IMR-90 (cell line): Measurements from ENCODE around the gene NCR2. TPM values are rescaled to one million over a fixed set of nuclear protein-coding genes. Genes with fewer than 3 reads are reported as not detected.

Experiments used
- ATAC-seq: fragments of 200-7000 bp; cut with Tn5 transposase; 2 replicates; pipeline ENCODE4 v1.9.1; 2020; ENCODE audit warnings: low read depth, mild to moderate bottlenecking, moderate library complexity
- BruUV-seq: library from RNA; stranded (reverse); fragments of 400-500 nt; replicated peaks from 2 replicates; lab custom pipeline; 2021; lab: Mats Ljungman, UMichigan
- CTCF ChIA-PET: fragments of 300-600 bp; formaldehyde crosslinking; extraction: SDS; loops from one replicate; lab custom pipeline; 2021; ENCODE audit warnings: antibody characterized with exemption; lab: Yijun Ruan, JAX
- POLR2A ChIA-PET: fragments of 300-600 bp; sonication (Branson Sonifier 250); formaldehyde crosslinking; loops from one replicate; lab custom pipeline; 2022; ENCODE audit warnings: antibody characterized with exemption; ENCODE audit not compliant: unreplicated experiment; lab: Charles Lee
- DNase-seq: peaks from one replicate; pipeline ENCODE4 v3.0.0; 2013
- H2AFZ ChIP-seq: replicated peaks from 2 replicates; pipeline ENCODE3; 2013; ENCODE audit warnings: low read length, mild to moderate bottlenecking; ENCODE audit not compliant: poor library complexity
- H2AK5ac ChIP-seq: 2 replicates; pipeline ENCODE4 v1.6.1; 2013; ENCODE audit warnings: low read depth, low read length, inconsistent platforms
- H2AK9ac ChIP-seq: replicated peaks from 2 replicates; pipeline ENCODE3; 2013; ENCODE audit warnings: mild to moderate bottlenecking, low read depth, low read length, moderate library complexity; ENCODE audit not compliant: poor library complexity
- H2BK120ac ChIP-seq: 2 replicates; pipeline ENCODE4 v1.6.1; 2013; ENCODE audit warnings: low read depth, low read length, inconsistent platforms
- H2BK15ac ChIP-seq: 3 replicates; pipeline ENCODE4 v1.6.1; 2013; ENCODE audit warnings: low read depth, low read length, inconsistent platforms
- H2BK20ac ChIP-seq: 2 replicates; pipeline ENCODE4 v1.6.1; 2013; ENCODE audit warnings: low read depth, mild to moderate bottlenecking, inconsistent platforms, low read length, moderate library complexity
- H2BK5ac ChIP-seq: 2 replicates; pipeline ENCODE4 v1.6.1; 2013; ENCODE audit warnings: mild to moderate bottlenecking, low read depth, low read length, inconsistent platforms; ENCODE audit not compliant: poor library complexity, severe bottlenecking
- H3K14ac ChIP-seq: replicated peaks from 2 replicates; pipeline ENCODE4 v1.6.1; 2013; ENCODE audit warnings: low read depth, low read length, inconsistent platforms
- H3K18ac ChIP-seq: 2 replicates; pipeline ENCODE4 v1.6.1; 2013; ENCODE audit warnings: low read depth, low read length, control low read depth
- H3K23ac ChIP-seq: 2 replicates; pipeline ENCODE4 v1.6.1; 2013; ENCODE audit warnings: low read depth, low read length, inconsistent platforms
- H3K27ac ChIP-seq: 2 replicates; pipeline ENCODE4 v1.5.1; 2013; ENCODE audit warnings: mild to moderate bottlenecking, control low read depth, low read length; ENCODE audit not compliant: insufficient read depth
- H3K27me3 ChIP-seq: 2 replicates; pipeline ENCODE4 v1.6.1; 2013; ENCODE audit warnings: low read length; ENCODE audit not compliant: control insufficient read depth, insufficient read depth
- H3K36me3 ChIP-seq: 2 replicates; pipeline ENCODE4 v1.6.1; 2013; ENCODE audit warnings: low read length, mixed read lengths; ENCODE audit not compliant: control insufficient read depth, insufficient read depth
- H3K4ac ChIP-seq: 2 replicates; pipeline ENCODE4 v1.6.1; 2013; ENCODE audit warnings: low read depth, low read length, inconsistent platforms
- H3K4me1 ChIP-seq: 2 replicates; pipeline ENCODE4 v1.6.1; 2013; ENCODE audit warnings: low read length, mixed read lengths; ENCODE audit not compliant: control insufficient read depth, insufficient read depth
- H3K4me2 ChIP-seq: 2 replicates; pipeline ENCODE4 v1.6.1; 2013; ENCODE audit warnings: low read depth, mild to moderate bottlenecking, control low read depth, low read length, moderate library complexity
- H3K4me3 ChIP-seq: 2 replicates; pipeline ENCODE4 v1.5.1; 2013; ENCODE audit warnings: low read depth, mild to moderate bottlenecking, control low read depth, low read length, moderate library complexity; ENCODE audit not compliant: insufficient read depth
- H3K56ac ChIP-seq: 2 replicates; pipeline ENCODE4 v1.6.1; 2013; ENCODE audit warnings: low read length, inconsistent platforms; ENCODE audit not compliant: insufficient read depth; ENCODE audit errors: extremely low read depth
- H3K79me1 ChIP-seq, 2 experiments: 2 replicates each; pipeline ENCODE4 v1.6.1; 2013; ENCODE audit warnings: low read length in 2 of 2, inconsistent platforms in 1 of 2, low read depth in 1 of 2
- H3K9ac ChIP-seq: 2 replicates; pipeline ENCODE4 v1.6.1; 2013; ENCODE audit warnings: low read depth, low read length, control low read depth
- H3K9me1 ChIP-seq: 2 replicates; pipeline ENCODE4 v1.6.1; 2013; ENCODE audit warnings: low read length, inconsistent platforms; ENCODE audit not compliant: insufficient read depth
- H3K9me3 ChIP-seq: 2 replicates; pipeline ENCODE4 v1.6.1; 2013; ENCODE audit warnings: low read length; ENCODE audit not compliant: control insufficient read depth, insufficient read depth
- H4K20me1 ChIP-seq: 2 replicates; pipeline ENCODE4 v1.6.1; 2013; ENCODE audit warnings: low read length, inconsistent platforms; ENCODE audit not compliant: insufficient read depth
- H4K5ac ChIP-seq: 2 replicates; pipeline ENCODE4 v1.6.1; 2013; ENCODE audit warnings: mild to moderate bottlenecking, low read depth, low read length, control low read depth
- H4K8ac ChIP-seq, 2 experiments: 2 replicates each; pipeline ENCODE4 v1.6.1; 2013; ENCODE audit warnings: low read depth in 2 of 2, low read length in 2 of 2, control low read depth in 1 of 2, inconsistent platforms in 1 of 2
- H4K91ac ChIP-seq: 2 replicates; pipeline ENCODE4 v1.6.1; 2013; ENCODE audit warnings: low read depth, low read length, inconsistent platforms; ENCODE audit not compliant: insufficient read depth
- BHLHE40 ChIP-seq: fragments of 150-350 bp; IDR thresholded peaks from 2 replicates; pipeline ENCODE4 v1.6.1; 2016; ENCODE audit warnings: mild to moderate bottlenecking, low read depth, low read length
- CEBPB ChIP-seq: IDR thresholded peaks from 2 replicates; pipeline ENCODE4 v1.6.1; 2012; ENCODE audit warnings: low read depth, low read length, improper control_type of control experiment
- CHD1 ChIP-seq: IDR thresholded peaks from 2 replicates; pipeline ENCODE4 v1.6.1; 2012; ENCODE audit warnings: low read depth, low read length, improper control_type of control experiment
- FOS ChIP-seq: fragments of 150-350 bp; IDR thresholded peaks from 2 replicates; pipeline ENCODE4 v1.6.1; 2016; ENCODE audit warnings: low read depth, low read length
- MAFK ChIP-seq: IDR thresholded peaks from 2 replicates; pipeline ENCODE4 v1.6.1; 2012; ENCODE audit warnings: low read depth, low read length, improper control_type of control experiment
- MAZ ChIP-seq: IDR thresholded peaks from 2 replicates; pipeline ENCODE4 v1.6.1; 2012; ENCODE audit warnings: low read depth, mild to moderate bottlenecking, low read length, improper control_type of control experiment, moderate library complexity, borderline replicate concordance
- MXI1 ChIP-seq: IDR thresholded peaks from 2 replicates; pipeline ENCODE4 v1.6.1; 2012; ENCODE audit warnings: low read depth, mild to moderate bottlenecking, low read length, moderate library complexity, borderline replicate concordance
- NFE2L2 ChIP-seq: fragments of 150-350 bp; IDR thresholded peaks from 2 replicates; pipeline ENCODE4 v1.6.1; 2016; ENCODE audit warnings: low read depth, mild to moderate bottlenecking, low read length
- POLR2A ChIP-seq: IDR thresholded peaks from 2 replicates; pipeline ENCODE4 v1.6.1; 2012; ENCODE audit warnings: mild to moderate bottlenecking, low read depth, low read length
- RAD21 ChIP-seq: IDR thresholded peaks from 2 replicates; pipeline ENCODE4 v1.6.1; 2012; ENCODE audit warnings: low read length, improper control_type of control experiment
- RCOR1 ChIP-seq: IDR thresholded peaks from 2 replicates; pipeline ENCODE4 v1.6.1; 2012; ENCODE audit warnings: mild to moderate bottlenecking, low read length, improper control_type of control experiment; ENCODE audit not compliant: insufficient replicate concordance
- RFX5 ChIP-seq: IDR thresholded peaks from 2 replicates; pipeline ENCODE4 v1.8.0; 2012; ENCODE audit warnings: low read depth, mild to moderate bottlenecking, low read length, moderate library complexity
- SMC3 ChIP-seq: fragments of 150-350 bp; IDR thresholded peaks from 2 replicates; pipeline ENCODE4 v1.6.1; 2016; ENCODE audit warnings: low read depth, mild to moderate bottlenecking, antibody characterized with exemption, low read length, moderate library complexity
- WGBS, 2 experiments: methylation state at CpG; one replicate each; pipeline versions ENCODE4 v1.1.5 to v1.1.7; 2013; ENCODE audit warnings: missing lambda C conversion rate in 2 of 2; ENCODE audit not compliant: insufficient read length in 1 of 2; ENCODE audit errors: extremely low coverage in 2 of 2; 5-methylcytosine and 5-hydroxymethylcytosine counted together
- dilution Hi-C: fragments of 300-500 bp; cut with HindIII; formaldehyde crosslinking; loops from one replicate; pipeline ENCODE4 v1.14.3; 2018; ENCODE audit warnings: low sequenced_read_pairs; ENCODE audit not compliant: unreplicated experiment
- in situ Hi-C: fragments of 300-500 bp; cut with MboI; formaldehyde crosslinking; loops from 3 replicates; pipeline ENCODE4 v1.14.3; 2019; ENCODE audit warnings: low sequenced_read_pairs, inconsistent platforms, mixed read lengths
- intact Hi-C: fragments of 100-400 bp; cut with micrococcal nuclease; formaldehyde crosslinking; loops from 2 replicates; pipeline ENCODE4 v1.10.0; 2022
- polyA plus RNA-seq, 3 experiments: library from polyadenylated mRNA; depleted of rRNA; stranded (reverse); fragments of >200 nt; gene quantifications; 2 replicates each; pipeline ENCODE4 v1.2.3, GENCODE V29; 2012; ENCODE audit warnings: low replicate concordance in 1 of 3
- total RNA-seq: library from RNA; depleted of rRNA; stranded (reverse); fragments of >200 nt; gene quantifications from 2 replicates; pipeline ENCODE4 v1.2.3, GENCODE V29; 2012
- TF ChIP-seq, protein P1 (sequence below): conservative IDR thresholded peaks from 2 replicates; pipeline ENCODE4 v1.5.1; 2012; ENCODE audit warnings: mild to moderate bottlenecking, low read depth, low read length, improper control_type of control experiment
- TF ChIP-seq, protein P2 (sequence below): fragments of 150-350 bp; IDR thresholded peaks from 2 replicates; pipeline ENCODE4 v1.6.1; 2016; ENCODE audit warnings: low read depth, mild to moderate bottlenecking, low read length, moderate library complexity, borderline replicate concordance
- TF ChIP-seq, protein P3 (sequence below): fragments of 150-350 bp; IDR thresholded peaks from 2 replicates; pipeline ENCODE4 v1.6.1; 2017; ENCODE audit warnings: mild to moderate bottlenecking, antibody characterized with exemption, low read length, low read depth

The NCR2 gene
- total and polyA plus RNA-seq, 2 of the 4 experiments (the other 2 are of a cell fraction): not detected

DNA sequence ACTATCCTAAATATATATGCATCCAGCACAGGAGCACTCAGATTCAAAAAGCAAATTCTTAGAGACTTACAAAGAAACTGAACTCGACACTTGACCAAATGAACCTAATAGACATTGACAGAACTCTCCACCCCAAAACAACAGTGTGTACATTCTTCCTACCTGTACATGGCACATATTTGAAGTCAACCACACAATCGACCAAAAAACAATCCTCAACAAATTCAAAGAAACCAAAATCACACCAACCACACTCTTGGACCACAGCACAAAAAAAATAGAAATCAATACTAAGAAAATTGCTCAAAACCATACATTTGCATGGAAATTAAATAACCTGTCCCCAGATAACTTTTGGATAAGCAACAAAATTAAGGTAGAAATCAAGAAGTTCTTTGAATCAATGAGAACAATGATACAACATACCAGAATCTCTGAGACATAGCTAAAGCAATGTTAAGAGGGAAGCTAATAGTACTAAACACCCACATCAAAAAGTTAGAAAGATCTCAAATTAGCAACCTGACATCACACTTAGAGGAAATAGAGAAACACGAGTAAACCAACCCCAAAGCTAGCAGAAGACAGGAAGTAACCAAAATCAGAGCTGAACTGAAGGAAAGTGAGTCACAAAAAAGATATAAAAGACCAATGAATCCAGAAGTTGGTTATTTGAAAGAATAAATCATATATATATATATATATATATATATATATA is 36.5 kb upstream of the NCR2 start:
- H2BK15ac ChIP-seq: no peak overlapping the region
- in situ Hi-C loops: no loop called here
- no peak overlapping the region for H3K23ac ChIP-seq
- H3K4me2 ChIP-seq: no peak overlapping the region
- H3K9ac ChIP-seq: no peak overlapping the region
- H3K27ac ChIP-seq: no peak overlapping the region
- no peak overlapping the region for H3K18ac ChIP-seq
- no peaks in the 10 kb centered on the region for H3K79me1 ChIP-seq
- H2BK20ac ChIP-seq: no peak overlapping the region
- H4K20me1 ChIP-seq: no peaks in the 10 kb centered on the region
- no peak overlapping the region for H3K4ac ChIP-seq
- peaks cover under 1% of the 10 kb centered on the region for H3K27me3 ChIP-seq
- ATAC-seq (no peak), DNase-seq (no peak)
- dilution Hi-C loops: no loop called here
- TF ChIP-seq CEBPB (no peak), NFE2L2 (no peak), CHD1 (no peak), SMC3 (no peak), FOS (no peak), BHLHE40 (no peak), RCOR1 (no peak), POLR2A (no peak), RAD21 (no peak), RFX5 (no peak), MAZ (no peak), MAFK (no peak), MXI1 (no peak)
- TF ChIP-seq, protein P1, sequence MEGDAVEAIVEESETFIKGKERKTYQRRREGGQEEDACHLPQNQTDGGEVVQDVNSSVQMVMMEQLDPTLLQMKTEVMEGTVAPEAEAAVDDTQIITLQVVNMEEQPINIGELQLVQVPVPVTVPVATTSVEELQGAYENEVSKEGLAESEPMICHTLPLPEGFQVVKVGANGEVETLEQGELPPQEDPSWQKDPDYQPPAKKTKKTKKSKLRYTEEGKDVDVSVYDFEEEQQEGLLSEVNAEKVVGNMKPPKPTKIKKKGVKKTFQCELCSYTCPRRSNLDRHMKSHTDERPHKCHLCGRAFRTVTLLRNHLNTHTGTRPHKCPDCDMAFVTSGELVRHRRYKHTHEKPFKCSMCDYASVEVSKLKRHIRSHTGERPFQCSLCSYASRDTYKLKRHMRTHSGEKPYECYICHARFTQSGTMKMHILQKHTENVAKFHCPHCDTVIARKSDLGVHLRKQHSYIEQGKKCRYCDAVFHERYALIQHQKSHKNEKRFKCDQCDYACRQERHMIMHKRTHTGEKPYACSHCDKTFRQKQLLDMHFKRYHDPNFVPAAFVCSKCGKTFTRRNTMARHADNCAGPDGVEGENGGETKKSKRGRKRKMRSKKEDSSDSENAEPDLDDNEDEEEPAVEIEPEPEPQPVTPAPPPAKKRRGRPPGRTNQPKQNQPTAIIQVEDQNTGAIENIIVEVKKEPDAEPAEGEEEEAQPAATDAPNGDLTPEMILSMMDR: no peak
- TF ChIP-seq, protein P2, sequence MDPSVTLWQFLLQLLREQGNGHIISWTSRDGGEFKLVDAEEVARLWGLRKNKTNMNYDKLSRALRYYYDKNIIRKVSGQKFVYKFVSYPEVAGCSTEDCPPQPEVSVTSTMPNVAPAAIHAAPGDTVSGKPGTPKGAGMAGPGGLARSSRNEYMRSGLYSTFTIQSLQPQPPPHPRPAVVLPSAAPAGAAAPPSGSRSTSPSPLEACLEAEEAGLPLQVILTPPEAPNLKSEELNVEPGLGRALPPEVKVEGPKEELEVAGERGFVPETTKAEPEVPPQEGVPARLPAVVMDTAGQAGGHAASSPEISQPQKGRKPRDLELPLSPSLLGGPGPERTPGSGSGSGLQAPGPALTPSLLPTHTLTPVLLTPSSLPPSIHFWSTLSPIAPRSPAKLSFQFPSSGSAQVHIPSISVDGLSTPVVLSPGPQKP: no peak
- TF ChIP-seq, protein P3, sequence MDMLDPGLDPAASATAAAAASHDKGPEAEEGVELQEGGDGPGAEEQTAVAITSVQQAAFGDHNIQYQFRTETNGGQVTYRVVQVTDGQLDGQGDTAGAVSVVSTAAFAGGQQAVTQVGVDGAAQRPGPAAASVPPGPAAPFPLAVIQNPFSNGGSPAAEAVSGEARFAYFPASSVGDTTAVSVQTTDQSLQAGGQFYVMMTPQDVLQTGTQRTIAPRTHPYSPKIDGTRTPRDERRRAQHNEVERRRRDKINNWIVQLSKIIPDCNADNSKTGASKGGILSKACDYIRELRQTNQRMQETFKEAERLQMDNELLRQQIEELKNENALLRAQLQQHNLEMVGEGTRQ: no peak
- H4K8ac ChIP-seq: no peak overlapping the region
- no peak overlapping the region for H2AK9ac ChIP-seq
- no peak overlapping the region for H4K91ac ChIP-seq
- no peak overlapping the region for H2AK5ac ChIP-seq
- H2AFZ ChIP-seq: no peak overlapping the region
- 33% methylated on average over 1 of the region's 3 CpGs; no CpG with 5 or more reads in 1 of the 2 experiments for WGBS, 2 experiments
- no peaks in the 10 kb centered on the region for H3K9me3 ChIP-seq
- H3K36me3 ChIP-seq: no peaks in the 10 kb centered on the region
- no TSS peak for BruUV-seq
- ChIA-PET POLR2A (no interaction called here), CTCF (no interaction called here)
- H2BK5ac ChIP-seq: no peak overlapping the region
- no peak overlapping the region for H3K4me3 ChIP-seq
- no peak overlapping the region for H2BK120ac ChIP-seq
- no peaks in the 10 kb centered on the region for H3K4me1 ChIP-seq
- H3K56ac ChIP-seq: no peak overlapping the region
- no peaks in the 10 kb centered on the region for H3K9me1 ChIP-seq
- intact Hi-C loops: no loop called here
- H3K14ac ChIP-seq: no peak overlapping the region
- no peak overlapping the region for H4K5ac ChIP-seq
